NCI-H345 treated with DMSO at 0.1 percent for 48 hours (cell line): ENCODE data around the gene RNU5D-1.
"Not testable (repeated sequence)": the region's sequence is repeated elsewhere in the genome, so short reads cannot be mapped to it uniquely, and the experiment has no call there.

ENCODE experiments used
- DNase-seq: peaks from one replicate; lab custom pipeline; 2025; ENCODE audit not compliant: unreplicated experiment; lab: John Stamatoyannopoulos, UW

The RNU5D-1 gene

DNA sequence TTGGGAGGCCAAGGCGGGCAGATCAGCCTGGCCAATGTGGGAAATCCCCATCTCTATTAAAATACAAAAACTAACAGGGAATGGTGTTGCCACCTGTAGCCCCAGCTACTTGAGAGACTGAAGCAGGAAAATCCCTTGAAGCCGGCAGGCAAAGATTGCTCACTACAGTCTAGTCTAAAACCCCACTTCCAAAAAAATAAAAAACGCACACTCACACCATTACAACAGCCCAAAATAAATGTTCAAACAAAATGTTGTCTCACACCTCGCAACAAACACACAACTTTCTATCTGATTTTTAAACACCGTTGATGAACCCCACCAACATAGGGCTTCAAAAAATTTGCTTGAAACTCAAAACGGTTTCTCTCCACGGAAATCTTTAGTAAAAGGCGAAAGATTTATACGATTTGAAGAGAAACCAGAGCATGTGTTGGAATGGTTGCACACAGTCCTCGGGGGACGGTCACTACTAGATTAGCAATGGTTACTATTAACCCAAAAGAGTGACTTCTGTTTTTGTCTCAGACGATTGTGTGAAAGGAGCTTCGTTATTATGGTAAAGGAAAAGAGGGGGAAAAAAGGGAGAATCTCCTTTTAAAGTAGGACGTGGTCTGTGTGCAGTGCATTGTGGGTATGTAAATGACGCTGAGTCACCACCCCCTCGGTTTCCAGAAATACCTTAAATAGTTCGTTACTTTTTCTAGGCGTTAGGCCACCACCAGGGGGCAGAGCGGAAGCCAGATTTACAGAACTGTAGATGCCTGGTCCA lies at the start of gene RNU5D-1:
RNU5D-1 (minus strand) TSS at position 430 of the 772 bp plus-strand sequence.
- DNase-seq = peak; percentile 87

DNA sequence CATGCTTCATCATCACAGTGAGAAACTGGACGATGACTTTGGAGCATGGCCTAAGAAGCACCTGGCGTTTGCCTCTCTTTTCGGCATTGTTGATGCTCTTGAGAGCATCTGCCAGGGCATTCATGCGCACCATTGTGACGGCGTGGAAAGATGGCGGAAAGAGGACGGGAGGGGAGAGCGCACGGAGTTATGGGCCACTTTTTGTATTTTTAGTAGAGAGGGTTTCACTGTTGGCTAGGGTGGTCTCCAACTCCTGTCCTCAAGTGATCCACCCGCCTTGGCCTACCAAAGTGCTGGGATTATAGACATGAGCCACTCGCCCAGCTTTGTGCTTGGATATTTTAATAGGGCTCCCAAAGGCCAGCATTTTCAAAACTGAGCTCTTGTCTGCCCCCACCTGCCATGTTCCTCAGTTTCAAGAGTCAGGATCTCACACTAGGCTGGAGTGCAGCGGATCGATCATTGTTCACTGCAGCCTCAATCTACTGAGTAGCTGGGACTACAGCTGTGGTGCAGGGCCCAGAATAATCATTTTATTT lies 49.7 kb upstream of the RNU5D-1 start:
- no peak for DNase-seq

DNA sequence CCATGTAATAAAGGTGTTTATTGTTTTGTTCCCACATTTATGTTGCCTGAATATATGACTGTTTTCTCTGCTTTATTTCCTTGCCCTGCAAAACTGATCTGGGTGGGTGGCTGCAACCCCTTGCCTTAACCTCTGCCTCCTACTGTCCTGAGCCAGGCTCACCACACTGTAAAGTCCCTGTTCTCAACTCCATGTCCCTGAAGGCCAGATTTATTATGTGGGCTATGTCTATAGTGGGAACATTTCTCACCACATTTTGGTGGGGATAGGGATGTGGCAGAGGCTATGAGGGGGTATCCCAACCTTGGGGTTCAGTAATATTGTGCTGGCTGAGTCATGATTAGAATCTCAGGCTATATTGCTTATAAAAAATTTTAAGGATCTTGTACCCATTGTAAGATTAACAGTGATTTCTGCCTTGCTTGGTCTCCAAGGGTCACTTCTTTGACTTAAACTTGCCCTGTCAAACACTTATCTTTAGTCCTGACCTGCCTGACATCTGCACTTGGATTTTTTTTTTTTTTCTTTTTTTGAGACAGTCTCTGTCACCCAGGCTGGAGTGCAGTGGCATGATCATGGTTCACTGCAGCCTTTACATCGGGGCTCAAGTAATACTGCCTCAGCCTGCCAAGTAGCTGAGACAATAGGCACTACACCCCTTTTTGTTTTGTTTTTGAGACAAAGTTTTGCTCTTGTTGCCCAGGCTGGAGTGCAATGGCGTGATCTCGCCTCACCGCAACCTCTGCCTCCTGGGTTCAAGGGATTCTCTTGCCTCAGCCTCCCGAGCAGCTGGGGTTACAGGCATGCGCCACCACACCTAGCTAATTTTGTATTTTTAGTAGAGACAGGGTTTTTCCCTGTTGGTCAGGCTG lies 48.0 kb upstream of the RNU5D-1 start:
- DNase-seq = no peak

DNA sequence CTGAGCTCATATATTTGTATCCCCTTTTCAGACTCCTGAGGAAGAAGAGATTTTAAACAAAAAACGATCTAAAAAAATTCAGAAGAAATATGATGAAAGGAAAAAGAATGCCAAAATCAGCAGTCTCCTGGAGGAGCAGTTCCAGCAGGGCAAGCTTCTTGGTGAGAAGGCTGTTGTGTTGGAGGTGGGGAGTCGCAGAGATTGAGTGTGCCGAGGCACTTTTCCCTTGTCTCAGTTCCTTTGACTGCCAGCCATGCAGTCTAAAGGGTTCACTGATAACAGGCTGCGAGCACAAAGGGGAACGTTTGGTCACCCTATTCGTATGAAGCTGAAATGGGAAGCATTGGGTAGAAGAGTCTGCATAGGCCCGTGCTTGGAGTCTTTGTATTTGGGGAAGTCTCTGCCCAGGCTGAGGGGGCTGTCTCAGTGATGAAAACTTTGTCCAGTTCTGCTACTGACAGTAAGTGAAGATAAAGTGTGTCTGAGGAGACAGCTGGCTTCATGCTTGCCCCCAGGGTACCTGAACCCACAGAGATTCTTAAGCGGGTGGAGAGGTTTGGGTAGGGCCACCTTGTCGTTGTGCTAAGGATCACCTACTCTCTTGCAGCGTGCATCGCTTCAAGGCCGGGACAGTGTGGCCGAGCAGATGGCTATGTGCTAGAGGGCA lies 47.1 kb upstream of the RNU5D-1 start:
- DNase-seq = no peak

DNA sequence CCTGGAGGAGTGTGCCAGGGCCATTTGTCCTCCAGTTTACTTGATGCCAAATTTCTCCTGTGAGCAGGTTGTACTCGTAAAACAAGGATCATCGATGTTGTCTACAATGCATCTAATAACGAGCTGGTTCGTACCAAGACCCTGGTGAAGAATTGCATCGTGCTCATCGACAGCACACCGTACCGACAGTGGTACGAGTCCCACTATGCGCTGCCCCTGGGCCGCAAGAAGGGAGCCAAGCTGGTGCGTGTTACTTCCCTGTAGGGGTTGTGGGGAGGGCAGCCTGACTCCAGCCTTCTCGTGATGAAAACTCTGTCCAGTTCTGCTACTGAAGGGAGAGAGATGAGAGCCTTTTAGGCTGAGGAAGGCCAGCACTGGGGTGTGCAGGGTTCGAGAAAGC lies 46.6 kb upstream of the RNU5D-1 start:
- DNase-seq = no peak

DNA sequence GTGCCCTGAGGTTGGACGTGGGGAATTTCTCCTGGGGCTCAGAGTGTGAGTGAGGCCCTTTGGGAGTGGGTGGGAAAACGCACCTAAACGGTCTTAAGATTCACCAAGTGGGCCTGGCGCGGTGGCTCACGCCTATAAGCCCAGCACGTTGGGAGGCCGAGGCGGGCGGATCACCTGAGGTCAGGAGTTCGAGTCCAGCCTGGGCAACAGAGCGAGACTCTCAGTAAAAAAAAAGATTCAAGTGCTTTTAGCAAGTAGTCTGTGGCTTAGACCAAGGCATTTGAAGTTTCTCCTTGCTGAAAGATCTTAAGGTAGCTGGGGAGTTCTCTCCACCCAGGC lies 45.7 kb upstream of the RNU5D-1 start:
- no peak for DNase-seq

DNA sequence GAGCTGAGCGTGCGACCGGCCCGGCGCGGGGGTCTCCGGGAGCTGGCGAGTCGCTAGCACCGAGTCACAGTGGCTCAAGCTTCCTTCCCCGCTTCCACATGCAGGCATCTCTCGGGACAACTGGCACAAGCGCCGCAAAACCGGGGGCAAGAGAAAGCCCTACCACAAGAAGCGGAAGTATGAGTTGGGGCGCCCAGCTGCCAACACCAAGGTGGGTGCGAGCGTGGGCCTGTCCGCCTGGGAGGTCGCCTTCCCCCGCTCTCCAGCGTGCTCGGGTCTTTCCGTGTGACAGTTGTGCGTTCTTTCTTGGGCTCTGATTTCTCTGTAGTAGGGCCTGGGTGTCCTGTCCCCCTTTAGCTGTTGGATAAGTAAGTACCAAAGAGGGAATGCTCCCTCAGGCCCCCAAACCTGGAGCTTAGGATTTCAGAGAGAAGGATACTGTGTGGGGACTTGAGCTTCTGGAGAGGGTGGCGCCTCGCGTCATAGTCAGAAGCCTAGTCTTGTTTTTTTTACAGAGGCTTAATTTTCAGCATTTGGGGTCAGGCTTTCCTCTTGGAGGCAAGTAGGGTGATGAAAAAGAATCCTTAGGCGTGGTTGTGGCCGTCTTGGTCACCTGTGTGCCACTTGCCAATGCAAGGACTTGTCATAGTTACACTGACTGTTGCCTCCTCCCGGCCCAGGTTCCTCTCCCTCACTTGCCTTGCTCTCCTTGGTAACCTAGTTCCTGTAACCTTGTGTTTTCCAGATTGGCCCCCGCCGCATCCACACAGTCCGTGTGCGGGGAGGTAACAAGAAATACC lies 45.2 kb upstream of the RNU5D-1 start:
- no peak for DNase-seq

DNA sequence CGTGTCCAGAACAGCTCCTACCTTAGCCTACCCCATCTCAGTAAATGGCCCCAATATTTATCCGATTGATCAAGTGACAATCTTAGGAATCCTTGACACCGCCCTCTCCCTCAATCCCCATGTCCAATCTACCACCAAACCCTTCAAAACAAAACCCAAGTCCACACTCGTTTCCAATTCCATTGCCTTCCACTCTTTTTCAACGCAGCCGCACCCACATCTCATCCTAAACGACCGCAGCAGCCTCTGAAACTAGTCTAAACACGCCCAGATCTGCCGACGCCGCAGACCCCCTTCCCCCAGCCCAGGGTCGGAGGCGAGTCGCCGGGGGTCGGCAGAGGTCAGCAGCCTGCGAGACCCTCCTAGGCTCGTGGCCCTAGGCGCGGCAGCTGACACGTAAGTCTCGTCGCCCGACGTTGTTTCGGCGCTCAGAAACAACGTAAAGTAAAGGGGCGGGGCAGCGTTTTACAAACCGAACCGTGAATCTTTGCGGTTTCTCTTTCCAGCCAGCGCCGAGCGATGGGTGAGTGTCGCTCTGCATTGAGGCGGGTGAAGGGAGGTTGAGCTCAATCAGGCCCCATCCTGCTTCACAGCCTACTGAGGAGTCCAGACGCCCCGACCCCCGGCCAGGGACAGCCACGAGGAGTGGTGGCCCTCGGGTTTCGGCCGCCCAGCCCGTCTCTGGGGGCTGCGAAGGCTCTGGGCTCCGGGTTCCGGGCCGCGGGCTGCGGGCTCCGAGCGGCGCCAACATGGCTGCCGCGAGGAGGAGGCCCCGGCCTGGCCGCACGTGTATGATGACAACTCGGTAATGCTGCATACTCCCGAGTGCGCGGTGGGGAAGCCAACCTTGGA lies 44.3 kb upstream of the RNU5D-1 start, which contains the start of gene RPS8:
RPS8 (plus strand) TSS at position 463 of the 852 bp plus-strand sequence; CDS start at position 520, 57 bp downstream.
- peak; percentile 83 for DNase-seq

DNA sequence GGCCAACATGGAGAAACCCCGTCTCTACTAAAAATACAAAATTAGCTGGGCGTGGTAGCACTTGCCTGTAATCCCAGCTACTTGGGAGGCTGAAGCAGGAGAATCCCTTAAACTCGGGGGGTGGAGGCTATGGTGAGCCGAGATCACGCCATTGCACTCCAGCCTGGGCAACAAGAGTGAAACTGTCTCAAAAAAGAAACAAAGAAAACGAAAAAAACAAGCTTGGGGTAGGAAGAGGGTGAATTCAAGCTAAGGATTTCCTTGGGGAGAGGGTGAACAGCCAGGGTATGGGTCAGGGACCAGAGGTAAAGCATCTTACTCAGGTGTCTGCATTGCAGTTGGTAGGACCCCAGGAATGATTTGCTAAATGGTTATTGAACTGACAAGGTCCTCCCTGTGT lies 35.5 kb upstream of the RNU5D-1 start:
- DNase-seq = not testable (repeated sequence)

DNA sequence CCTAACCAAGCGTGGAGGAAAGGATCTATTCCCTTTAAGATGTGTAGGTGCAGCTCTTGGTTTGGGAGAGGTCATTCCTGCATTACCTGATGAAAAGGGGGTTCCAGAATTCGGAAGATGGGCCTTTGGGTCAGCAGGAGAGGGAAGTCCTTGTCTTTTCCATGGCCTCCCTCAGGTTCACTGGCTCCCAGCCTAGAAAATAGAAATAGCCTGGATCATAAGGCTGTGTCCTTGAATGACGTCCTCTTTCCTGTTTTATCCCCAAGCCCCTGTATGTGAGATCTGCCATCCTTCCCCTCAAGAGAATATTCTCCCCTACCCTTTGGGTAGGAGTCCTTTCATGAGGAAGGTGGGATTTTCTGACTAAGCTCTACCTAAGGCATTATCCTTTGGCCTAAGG lies 29.9 kb upstream of the RNU5D-1 start:
- DNase-seq = no peak

DNA sequence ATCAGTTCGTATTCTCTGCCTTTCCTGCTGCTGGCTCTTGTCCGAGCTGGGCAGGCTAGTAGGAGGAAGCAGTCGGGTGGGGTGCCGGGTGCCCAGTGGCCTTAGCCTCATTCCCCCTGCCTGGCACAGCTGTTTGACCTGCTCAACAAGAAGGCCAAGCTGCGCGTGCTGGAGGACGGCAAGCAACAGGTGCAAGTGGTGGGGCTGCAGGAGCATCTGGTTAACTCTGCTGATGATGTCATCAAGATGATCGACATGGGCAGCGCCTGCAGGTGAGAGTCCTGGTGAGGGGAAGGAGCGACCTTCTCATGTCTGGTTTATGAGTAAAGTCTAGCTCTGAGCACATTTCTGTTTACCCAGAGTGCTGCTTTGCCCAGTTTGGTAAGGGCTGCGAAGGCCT lies 28.1 kb upstream of the RNU5D-1 start:
- no peak for DNase-seq

DNA sequence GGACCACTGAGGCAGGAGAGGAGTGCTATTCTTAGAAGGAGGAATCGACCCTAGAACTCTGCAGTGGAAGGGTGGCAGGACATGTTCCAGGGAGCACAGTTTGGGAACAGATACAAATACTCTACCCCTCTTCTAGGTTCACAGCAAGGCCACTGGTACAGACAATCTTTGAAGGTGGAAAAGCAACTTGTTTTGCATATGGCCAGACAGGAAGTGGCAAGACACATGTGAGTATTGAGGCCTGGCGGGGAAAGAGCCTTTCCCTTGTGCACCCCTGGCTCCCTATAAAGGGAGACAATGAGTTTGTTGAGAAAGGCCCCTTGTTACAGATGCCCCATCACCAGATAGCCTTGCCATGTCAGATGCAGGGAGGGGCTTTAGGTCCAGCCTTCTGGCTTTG lies 26.4 kb upstream of the RNU5D-1 start:
- no peak for DNase-seq

DNA sequence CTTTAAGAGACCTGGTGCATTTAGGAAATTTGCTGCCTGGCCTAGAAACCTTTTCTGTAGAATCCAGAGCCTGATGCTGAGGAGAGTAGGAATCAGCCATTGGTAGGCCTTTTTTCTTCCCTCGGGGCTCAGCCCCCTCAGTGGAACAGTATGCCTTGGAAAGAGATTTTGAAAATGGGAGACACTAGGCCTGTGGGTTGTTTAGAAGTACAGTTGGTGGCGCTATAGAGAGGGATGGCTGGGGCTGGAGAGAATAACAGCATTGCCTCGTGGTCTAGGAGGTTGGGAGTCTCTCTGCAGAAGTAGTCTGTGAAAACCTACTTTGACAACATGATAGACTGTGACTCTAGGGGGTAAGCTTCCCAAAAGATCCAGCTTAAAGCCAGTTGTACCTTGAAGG lies 16.9 kb upstream of the RNU5D-1 start:
- no peak for DNase-seq

DNA sequence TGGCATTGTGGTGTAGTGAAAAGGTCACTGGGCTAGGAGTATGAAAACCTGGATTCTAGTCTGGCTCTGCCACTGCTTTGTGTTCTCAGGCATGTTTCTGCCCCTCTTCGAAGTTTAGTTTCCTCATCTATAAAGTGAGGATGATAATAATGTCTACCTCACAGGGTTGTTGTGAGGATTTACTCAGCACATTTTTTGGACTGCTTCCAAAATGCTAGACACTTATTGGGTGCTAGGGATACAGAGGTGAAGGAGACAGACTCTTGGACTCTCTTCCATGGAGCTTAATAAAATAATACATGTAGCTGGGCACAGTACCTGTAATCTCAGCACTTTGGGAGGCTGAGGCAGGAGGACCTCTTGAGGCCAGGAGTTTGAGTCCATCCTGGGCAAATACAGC lies 12.2 kb upstream of the RNU5D-1 start:
- DNase-seq = no peak

DNA sequence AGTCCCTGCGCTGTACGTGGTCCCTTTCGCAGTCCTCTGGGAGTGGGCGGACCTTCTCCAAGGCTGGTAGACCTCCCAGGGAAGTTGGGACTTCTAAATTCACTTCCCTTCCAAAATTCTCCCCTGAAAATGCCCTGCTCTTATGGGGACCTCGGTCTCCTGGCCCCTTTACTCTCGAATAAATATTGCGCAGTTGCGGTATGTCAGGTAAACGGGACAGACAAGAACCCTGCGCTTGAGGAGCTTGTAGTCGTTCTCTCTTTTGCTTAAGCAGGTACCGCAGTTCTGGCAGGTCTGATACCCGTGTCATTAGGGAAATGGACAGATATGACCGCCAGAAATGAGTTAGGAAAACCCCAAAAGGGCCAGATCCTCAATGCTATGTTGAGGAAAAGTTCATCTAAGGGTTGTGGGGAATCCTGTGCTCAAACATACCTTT lies 9.2 kb upstream of the RNU5D-1 start:
- DNase-seq = no peak

DNA sequence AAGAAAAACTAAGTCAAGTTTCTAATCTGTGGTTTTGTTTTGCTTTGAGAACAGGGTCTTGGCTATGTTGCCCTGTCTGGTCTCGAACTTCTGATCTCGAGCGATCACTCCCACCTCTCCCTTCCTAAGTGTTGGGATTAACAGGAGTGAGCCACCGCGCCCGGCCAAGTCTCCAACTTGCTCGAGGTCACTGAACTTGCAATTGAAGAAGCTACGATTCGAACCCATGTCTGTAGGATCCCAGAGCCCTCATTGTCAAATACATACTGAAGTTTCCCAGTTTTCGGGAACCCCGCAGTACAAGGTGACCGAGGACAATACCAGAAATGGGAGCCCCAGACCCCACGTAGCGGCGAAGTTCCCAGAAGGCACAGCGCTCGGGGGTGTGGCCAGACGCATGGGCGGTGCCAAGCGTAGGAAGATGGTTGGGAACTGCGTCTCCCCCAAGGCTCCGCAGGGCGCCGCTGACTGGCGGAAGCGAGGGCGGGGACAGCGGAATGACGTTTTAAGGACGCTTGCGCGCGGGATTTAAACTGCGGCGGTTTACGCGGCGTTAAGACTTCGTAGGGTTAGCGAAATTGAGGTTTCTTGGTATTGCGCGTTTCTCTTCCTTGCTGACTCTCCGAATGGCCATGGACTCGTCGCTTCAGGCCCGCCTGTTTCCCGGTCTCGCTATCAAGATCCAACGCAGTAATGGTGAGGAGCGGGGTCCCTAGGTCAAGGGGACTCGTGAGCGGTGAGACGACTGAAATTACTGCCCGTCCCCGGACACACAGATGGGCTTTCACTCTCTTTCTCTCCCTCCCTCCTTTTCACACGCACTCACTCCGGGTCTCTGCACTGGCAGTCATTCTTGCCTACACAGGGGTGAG lies 8.6 kb upstream of the RNU5D-1 start, which contains the start of gene KIF2C:
KIF2C (plus strand) TSS at position 531 of the 872 bp plus-strand sequence; CDS start at position 627, 96 bp downstream.
- DNase-seq = peak; percentile 96

DNA sequence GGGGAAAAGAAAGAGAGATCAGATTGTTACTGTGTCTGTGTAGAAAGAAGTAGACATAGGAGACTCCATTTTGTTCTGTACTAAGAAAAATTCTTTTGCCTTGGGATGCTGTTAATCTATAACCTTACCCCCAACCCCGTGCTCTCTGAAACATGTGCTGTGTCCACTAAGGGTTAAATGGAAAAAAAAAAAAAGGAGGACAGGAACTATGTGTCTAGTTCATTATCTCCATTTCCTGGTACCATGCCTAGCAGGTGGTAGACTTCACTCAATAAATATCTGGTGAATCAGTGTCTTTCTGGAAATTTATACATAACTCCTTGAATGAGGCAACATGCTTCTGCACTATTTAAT lies 8.0 kb upstream of the RNU5D-1 start:
- DNase-seq = not testable (repeated sequence)

DNA sequence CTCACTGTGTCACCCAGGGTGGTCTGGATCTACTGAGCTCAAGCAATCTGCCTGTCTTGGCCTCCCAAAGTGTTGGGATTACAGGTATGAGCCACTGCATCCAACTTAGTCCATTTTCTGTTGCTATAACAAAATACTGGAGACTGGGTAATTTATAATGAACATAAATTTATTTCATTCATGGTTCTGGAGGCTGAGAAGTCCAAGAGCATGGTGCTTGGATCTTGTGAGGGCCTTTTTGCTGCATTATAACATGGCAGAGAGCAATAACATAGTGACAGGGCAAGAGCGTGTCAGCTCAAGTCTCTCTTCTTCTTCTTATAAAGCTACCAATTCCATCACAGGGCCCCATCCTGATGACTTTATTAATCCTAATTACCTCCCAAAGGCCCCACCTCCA lies 5.0 kb upstream of the RNU5D-1 start:
- no peak for DNase-seq

DNA sequence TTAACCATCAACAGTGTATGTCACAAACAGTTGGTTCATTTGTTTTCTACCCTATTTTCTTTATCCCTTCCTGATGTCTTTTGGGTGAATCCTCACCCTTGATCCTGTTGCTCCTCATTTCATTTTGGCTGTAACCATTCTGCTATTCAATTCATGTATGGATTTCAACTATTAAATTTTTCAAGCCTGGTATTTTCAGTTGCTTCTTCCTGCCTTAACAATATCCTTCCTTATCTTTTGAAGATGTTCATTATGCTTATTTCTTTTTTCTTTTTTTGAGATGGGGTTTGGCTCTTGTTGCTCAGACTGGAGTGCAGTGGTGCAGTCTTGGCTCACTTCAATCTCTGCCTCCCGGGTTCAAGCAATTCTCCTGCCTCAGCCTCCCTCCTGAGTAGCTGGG lies 2.8 kb upstream of the RNU5D-1 start:
- DNase-seq = no peak
